ENCODE data around the gene WNT2.
"Not testable (repeated sequence)": the region's sequence is repeated elsewhere in the genome, so short reads cannot be mapped to it uniquely, and the experiment has no call there.

The WNT2 gene

GRCh38 chr7:117269417-117269816, 53.4 kb downstream of the WNT2 start:
- no peaks in the 10 kb centered on the region for H3K36me3 ChIP-seq (ENCODE audit: control insufficient read depth in 2 of 2, insufficient read depth in 2 of 2, low read length in 2 of 2)
- no peaks in the 10 kb centered on the region for H3K9me3 ChIP-seq (ENCODE audit: control insufficient read depth in 2 of 2, low read length in 2 of 2)
- H3K4me1 ChIP-seq (ENCODE audit: control insufficient read depth, insufficient read depth, low read length) = no peaks in the 10 kb centered on the region
- H3K27ac ChIP-seq (ENCODE audit: low read length) = no peak overlapping the region
- no peak overlapping the region for H3K4me3 ChIP-seq (ENCODE audit: low read length in 2 of 2)
- no peak overlapping the region for H3K9ac ChIP-seq (ENCODE audit: low read length in 2 of 2)
- H3K27me3 ChIP-seq (ENCODE audit: control insufficient read depth in 1 of 2, insufficient read depth in 2 of 2, low read length in 2 of 2) = peaks cover 0 to 2% of the 10 kb centered on the region in 2 donors

DNA sequence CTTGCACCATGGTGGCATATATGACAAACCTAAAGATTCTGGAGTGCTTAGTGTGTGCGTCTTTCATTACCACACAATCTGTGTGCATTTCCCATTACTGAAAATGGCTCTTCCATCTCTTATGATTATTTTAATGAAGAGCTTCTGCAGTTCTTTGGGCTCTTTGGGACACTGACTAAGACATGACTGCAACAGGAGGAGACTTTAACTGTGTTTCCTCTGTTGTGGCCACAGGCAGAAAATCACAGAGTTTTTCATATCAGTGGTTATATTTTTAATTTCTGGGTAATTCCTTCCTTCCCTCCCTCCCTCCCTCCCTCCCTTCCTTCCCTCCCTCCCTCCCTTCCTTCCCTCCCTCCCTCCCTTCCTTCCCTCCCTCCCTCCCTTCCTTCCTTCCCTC, 58.1 kb downstream of the WNT2 start:
- no peaks in the 10 kb centered on the region for H3K36me3 ChIP-seq (ENCODE audit: control insufficient read depth in 2 of 2, insufficient read depth in 2 of 2, low read length in 2 of 2)
- H3K9me3 ChIP-seq (ENCODE audit: control insufficient read depth in 2 of 2, low read length in 2 of 2) = no peaks in the 10 kb centered on the region
- no peak overlapping the region for H3K4me3 ChIP-seq (ENCODE audit: low read length in 2 of 2)
- H3K4me1 ChIP-seq (ENCODE audit: control insufficient read depth, insufficient read depth, low read length) = no peaks in the 10 kb centered on the region
- no peak overlapping the region for H3K27ac ChIP-seq (ENCODE audit: low read length)
- no peak overlapping the region for H3K9ac ChIP-seq (ENCODE audit: low read length in 2 of 2)
- H3K27me3 ChIP-seq (ENCODE audit: control insufficient read depth in 1 of 2, insufficient read depth in 2 of 2, low read length in 2 of 2) = no peaks in the 10 kb centered on the region

DNA sequence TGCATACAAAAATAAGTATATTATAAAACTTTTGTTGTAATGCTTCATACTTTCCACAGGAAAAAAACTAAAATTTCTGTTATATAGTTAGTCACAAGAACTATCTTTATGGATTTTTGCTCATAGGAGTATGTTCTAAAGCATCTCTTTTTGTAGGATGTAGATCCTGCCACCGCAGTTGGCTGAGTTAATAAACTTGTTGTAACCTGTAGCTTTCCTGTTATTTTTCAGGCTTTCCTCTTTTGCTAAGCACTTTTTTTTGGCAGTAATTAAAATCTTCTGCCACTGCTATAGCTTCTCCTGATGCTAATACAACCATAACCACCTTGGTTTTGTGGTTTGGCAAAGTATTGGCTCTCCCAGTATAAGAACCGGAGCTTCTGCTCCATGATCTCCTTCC, 60.3 kb downstream of the WNT2 start:
- no peak overlapping the region for H3K27ac ChIP-seq (ENCODE audit: low read length)
- H3K9ac ChIP-seq (ENCODE audit: low read length in 2 of 2) = no peak overlapping the region
- H3K36me3 ChIP-seq (ENCODE audit: control insufficient read depth in 2 of 2, insufficient read depth in 2 of 2, low read length in 2 of 2) = no peaks in the 10 kb centered on the region
- no peaks in the 10 kb centered on the region for H3K27me3 ChIP-seq (ENCODE audit: control insufficient read depth in 1 of 2, insufficient read depth in 2 of 2, low read length in 2 of 2)
- no peaks in the 10 kb centered on the region for H3K4me1 ChIP-seq (ENCODE audit: control insufficient read depth, insufficient read depth, low read length)
- H3K9me3 ChIP-seq (ENCODE audit: control insufficient read depth in 2 of 2, low read length in 2 of 2) = no peaks in the 10 kb centered on the region
- H3K4me3 ChIP-seq (ENCODE audit: low read length in 2 of 2) = no peak overlapping the region

DNA sequence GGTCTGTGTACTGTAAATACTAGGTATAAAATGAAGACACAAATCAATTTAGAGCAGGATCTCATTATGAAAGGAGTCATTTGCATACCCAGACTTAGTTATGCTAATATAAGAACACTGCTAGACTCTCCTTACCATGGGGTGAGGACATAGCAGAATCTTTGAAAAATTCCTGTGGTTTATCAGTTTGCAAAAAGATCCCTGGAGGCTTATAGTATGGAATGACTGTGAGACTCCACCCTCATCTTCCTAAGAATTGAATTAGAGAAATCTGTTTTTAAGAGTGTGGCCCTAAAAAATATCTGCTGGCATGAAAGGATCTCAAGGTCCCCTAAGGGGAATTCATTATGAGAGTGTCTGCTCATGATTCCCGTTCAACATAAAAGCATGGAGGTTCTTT, 63.2 kb downstream of the WNT2 start:
- H3K4me1 ChIP-seq (ENCODE audit: control insufficient read depth, insufficient read depth, low read length) = no peaks in the 10 kb centered on the region
- no peak overlapping the region for H3K27ac ChIP-seq (ENCODE audit: low read length)
- no peaks in the 10 kb centered on the region for H3K36me3 ChIP-seq (ENCODE audit: control insufficient read depth in 2 of 2, insufficient read depth in 2 of 2, low read length in 2 of 2)
- H3K9me3 ChIP-seq (ENCODE audit: control insufficient read depth in 2 of 2, low read length in 2 of 2) = no peaks in the 10 kb centered on the region
- no peak overlapping the region for H3K9ac ChIP-seq (ENCODE audit: low read length in 2 of 2)
- H3K4me3 ChIP-seq (ENCODE audit: low read length in 2 of 2) = no peak overlapping the region
- no peaks in the 10 kb centered on the region for H3K27me3 ChIP-seq (ENCODE audit: control insufficient read depth in 1 of 2, insufficient read depth in 2 of 2, low read length in 2 of 2)

DNA sequence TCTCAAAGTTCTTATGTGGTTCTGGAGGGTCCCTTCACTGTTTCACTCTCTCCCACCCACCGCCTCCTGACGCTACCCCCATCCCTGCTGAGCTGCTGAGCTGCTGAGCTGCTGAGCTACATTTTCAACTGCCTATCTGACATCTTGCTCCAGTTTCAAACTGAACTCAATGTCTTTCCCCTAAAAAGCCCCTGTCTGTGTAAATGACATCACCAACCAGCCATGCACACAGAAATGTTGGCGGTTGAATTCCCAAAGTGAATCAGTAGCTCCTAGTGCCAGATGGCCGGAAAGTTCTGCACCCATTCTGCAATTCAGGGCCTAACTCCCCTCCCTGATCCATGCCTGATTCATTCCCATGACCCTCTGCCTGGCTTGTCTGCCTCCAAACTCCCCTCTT, 71.2 kb downstream of the WNT2 start:
- Histone ChIP-seq H3K4me3 (ENCODE audit: low read length in 2 of 2) (no peak overlapping the region), H3K36me3 (ENCODE audit: control insufficient read depth in 2 of 2, insufficient read depth in 2 of 2, low read length in 2 of 2) (no peaks in the 10 kb centered on the region), H3K9ac (ENCODE audit: low read length in 2 of 2) (no peak overlapping the region), H3K4me1 (ENCODE audit: control insufficient read depth, insufficient read depth, low read length) (no peaks in the 10 kb centered on the region), H3K27ac (ENCODE audit: low read length) (no peak overlapping the region), H3K27me3 (ENCODE audit: control insufficient read depth in 1 of 2, insufficient read depth in 2 of 2, low read length in 2 of 2) (no peaks in the 10 kb centered on the region), H3K9me3 (ENCODE audit: control insufficient read depth in 2 of 2, low read length in 2 of 2) (no peaks in the 10 kb centered on the region)

GRCh38 chr7:117250801-117251200, 72.1 kb downstream of the WNT2 start:
- Histone ChIP-seq H3K4me3 (ENCODE audit: low read length in 2 of 2) (no peak overlapping the region), H3K27ac (ENCODE audit: low read length) (no peak overlapping the region), H3K36me3 (ENCODE audit: control insufficient read depth in 2 of 2, insufficient read depth in 2 of 2, low read length in 2 of 2) (no peaks in the 10 kb centered on the region), H3K9ac (ENCODE audit: low read length in 2 of 2) (no peak overlapping the region), H3K27me3 (ENCODE audit: control insufficient read depth in 1 of 2, insufficient read depth in 2 of 2, low read length in 2 of 2) (no peaks in the 10 kb centered on the region), H3K4me1 (ENCODE audit: control insufficient read depth, insufficient read depth, low read length) (no peaks in the 10 kb centered on the region), H3K9me3 (ENCODE audit: control insufficient read depth in 2 of 2, low read length in 2 of 2) (no peaks in the 10 kb centered on the region)

DNA sequence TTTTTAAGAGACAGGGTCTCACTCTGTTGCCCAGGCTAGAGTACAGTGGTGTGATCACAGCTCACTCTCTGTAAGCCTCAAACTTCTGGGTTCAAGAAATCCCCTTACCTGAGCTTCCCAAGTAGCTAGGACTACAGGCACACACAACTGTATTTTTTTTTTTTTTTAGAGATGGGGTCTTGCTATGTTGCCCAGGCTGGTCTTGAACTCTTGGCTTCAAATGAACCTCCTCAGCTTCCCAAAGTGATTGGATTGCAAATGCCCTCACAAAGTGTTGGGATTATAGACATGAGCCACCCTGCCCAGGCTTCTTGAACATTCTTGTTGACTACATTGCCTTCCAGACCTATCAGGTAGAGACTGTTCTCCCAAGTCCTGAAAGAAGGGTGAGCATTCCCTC, 72.6 kb downstream of the WNT2 start:
- Histone ChIP-seq H3K36me3 (ENCODE audit: control insufficient read depth in 2 of 2, insufficient read depth in 2 of 2, low read length in 2 of 2) (no peaks in the 10 kb centered on the region), H3K9me3 (ENCODE audit: control insufficient read depth in 2 of 2, low read length in 2 of 2) (no peaks in the 10 kb centered on the region), H3K27me3 (ENCODE audit: control insufficient read depth in 1 of 2, insufficient read depth in 2 of 2, low read length in 2 of 2) (no peaks in the 10 kb centered on the region), H3K27ac (ENCODE audit: low read length) (no peak overlapping the region), H3K9ac (ENCODE audit: low read length in 2 of 2) (no peak overlapping the region), H3K4me1 (ENCODE audit: control insufficient read depth, insufficient read depth, low read length) (no peaks in the 10 kb centered on the region), H3K4me3 (ENCODE audit: low read length in 2 of 2) (no peak overlapping the region)

- Histone ChIP-seq H3K4me3 (ENCODE audit: low read length in 2 of 2) (no peak overlapping the region), H3K27ac (ENCODE audit: low read length) (no peak overlapping the region), H3K9me3 (ENCODE audit: control insufficient read depth in 2 of 2, low read length in 2 of 2) (no peaks in the 10 kb centered on the region), H3K36me3 (ENCODE audit: control insufficient read depth in 2 of 2, insufficient read depth in 2 of 2, low read length in 2 of 2) (no peaks in the 10 kb centered on the region), H3K9ac (ENCODE audit: low read length in 2 of 2) (no peak overlapping the region), H3K27me3 (ENCODE audit: control insufficient read depth in 1 of 2, insufficient read depth in 2 of 2, low read length in 2 of 2) (no peaks in the 10 kb centered on the region), H3K4me1 (ENCODE audit: control insufficient read depth, insufficient read depth, low read length) (no peaks in the 10 kb centered on the region)
Observed at GRCh38 chr7:117249696-117250095, 73.2 kb downstream of the WNT2 start.

DNA sequence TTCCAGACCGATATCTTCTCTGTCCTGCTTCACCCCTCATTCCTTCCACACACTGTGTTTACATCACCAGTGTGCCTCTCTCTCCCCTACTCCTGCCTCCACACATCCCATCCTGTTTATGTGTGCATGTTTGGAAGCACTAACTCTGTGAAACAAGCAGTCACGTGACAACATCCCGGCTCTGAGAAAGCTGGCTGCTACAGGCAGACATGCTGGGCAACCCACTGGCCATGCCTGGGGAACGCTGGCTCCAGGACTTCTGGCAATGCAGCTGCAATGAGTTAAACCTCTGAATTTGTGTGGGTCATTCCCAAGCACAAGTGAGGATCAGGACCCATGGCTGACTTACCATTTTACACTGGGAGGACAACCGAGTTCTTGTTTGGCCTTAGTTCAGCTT, 74.0 kb downstream of the WNT2 start:
- Histone ChIP-seq H3K27ac (ENCODE audit: low read length) (no peak overlapping the region), H3K4me3 (ENCODE audit: low read length in 2 of 2) (no peak overlapping the region), H3K36me3 (ENCODE audit: control insufficient read depth in 2 of 2, insufficient read depth in 2 of 2, low read length in 2 of 2) (no peaks in the 10 kb centered on the region), H3K4me1 (ENCODE audit: control insufficient read depth, insufficient read depth, low read length) (no peaks in the 10 kb centered on the region), H3K9me3 (ENCODE audit: control insufficient read depth in 2 of 2, low read length in 2 of 2) (no peaks in the 10 kb centered on the region), H3K9ac (ENCODE audit: low read length in 2 of 2) (no peak overlapping the region), H3K27me3 (ENCODE audit: control insufficient read depth in 1 of 2, insufficient read depth in 2 of 2, low read length in 2 of 2) (no peaks in the 10 kb centered on the region)

DNA sequence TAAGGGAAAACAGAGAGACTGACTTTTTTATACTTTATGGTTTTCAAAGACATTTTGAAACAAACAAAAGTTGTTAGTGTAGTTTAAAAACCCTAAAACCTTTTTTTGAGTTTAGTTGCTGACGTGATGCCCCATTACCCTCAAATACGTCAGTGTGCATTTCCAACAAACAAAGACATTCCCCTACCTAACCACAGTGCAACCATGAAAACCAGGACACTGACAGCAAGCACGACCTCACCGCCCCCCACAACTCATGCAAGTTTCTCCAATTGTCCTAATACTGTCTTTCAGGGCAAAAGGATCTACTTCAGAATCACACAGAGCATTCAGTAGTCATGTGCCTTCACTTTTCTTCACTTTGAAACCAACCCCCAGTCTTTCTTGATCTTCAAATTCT, 75.0 kb downstream of the WNT2 start:
- no peak overlapping the region for H3K4me3 ChIP-seq (ENCODE audit: low read length in 2 of 2)
- no peak overlapping the region for H3K27ac ChIP-seq (ENCODE audit: low read length)
- H3K4me1 ChIP-seq (ENCODE audit: control insufficient read depth, insufficient read depth, low read length) = no peaks in the 10 kb centered on the region
- no peak overlapping the region for H3K9ac ChIP-seq (ENCODE audit: low read length in 2 of 2)
- no peaks in the 10 kb centered on the region for H3K36me3 ChIP-seq (ENCODE audit: control insufficient read depth in 2 of 2, insufficient read depth in 2 of 2, low read length in 2 of 2)
- no peaks in the 10 kb centered on the region for H3K27me3 ChIP-seq (ENCODE audit: control insufficient read depth in 1 of 2, insufficient read depth in 2 of 2, low read length in 2 of 2)
- no peaks in the 10 kb centered on the region for H3K9me3 ChIP-seq (ENCODE audit: control insufficient read depth in 2 of 2, low read length in 2 of 2)

GRCh38 chr7:117245703-117246102, 77.2 kb downstream of the WNT2 start:
- not testable (repeated sequence) for H3K9ac ChIP-seq (ENCODE audit: low read length in 2 of 2); H3K9me3 ChIP-seq (ENCODE audit: control insufficient read depth in 2 of 2, low read length in 2 of 2); H3K27ac ChIP-seq (ENCODE audit: low read length); H3K4me3 ChIP-seq (ENCODE audit: low read length in 2 of 2); H3K4me1 ChIP-seq (ENCODE audit: control insufficient read depth, insufficient read depth, low read length); H3K27me3 ChIP-seq (ENCODE audit: control insufficient read depth in 1 of 2, insufficient read depth in 2 of 2, low read length in 2 of 2); H3K36me3 ChIP-seq (ENCODE audit: control insufficient read depth in 2 of 2, insufficient read depth in 2 of 2, low read length in 2 of 2)

DNA sequence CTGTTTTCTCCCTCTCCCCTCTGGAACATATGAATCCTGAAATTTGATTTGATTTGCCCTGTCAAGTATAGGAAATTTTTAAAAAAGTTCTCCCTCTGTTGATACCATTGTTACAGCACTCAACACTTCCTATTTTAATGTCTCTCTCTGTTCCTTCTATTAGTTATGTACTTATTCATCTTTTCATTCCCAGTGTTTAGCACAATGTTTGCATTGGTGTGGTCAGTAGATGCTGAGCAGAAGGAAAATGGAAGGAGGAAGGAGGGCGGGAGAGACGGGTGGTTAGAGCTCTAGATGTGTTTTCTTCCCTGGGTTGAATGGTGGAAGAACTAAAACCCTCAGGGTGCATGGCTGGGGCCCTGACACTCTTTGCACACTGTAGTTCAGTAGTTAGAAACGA, 79.5 kb downstream of the WNT2 start:
- H3K4me1 ChIP-seq (ENCODE audit: control insufficient read depth, insufficient read depth, low read length) = no peaks in the 10 kb centered on the region
- H3K27me3 ChIP-seq (ENCODE audit: control insufficient read depth in 1 of 2, insufficient read depth in 2 of 2, low read length in 2 of 2) = no peaks in the 10 kb centered on the region
- H3K27ac ChIP-seq (ENCODE audit: low read length) = no peak overlapping the region
- no peak overlapping the region for H3K4me3 ChIP-seq (ENCODE audit: low read length in 2 of 2)
- H3K36me3 ChIP-seq (ENCODE audit: control insufficient read depth in 2 of 2, insufficient read depth in 2 of 2, low read length in 2 of 2) = no peaks in the 10 kb centered on the region
- no peak overlapping the region for H3K9ac ChIP-seq (ENCODE audit: low read length in 2 of 2)
- H3K9me3 ChIP-seq (ENCODE audit: control insufficient read depth in 2 of 2, low read length in 2 of 2) = no peaks in the 10 kb centered on the region

Data from stomach smooth muscle (tissue), 2 donors.